HCT116 (cell line): ENCODE measurements around the gene CD3G. TPM values are rescaled to one million over a fixed set of nuclear protein-coding genes. Genes with fewer than 3 reads are reported as not detected.

Experiments
- ATAC-seq: fragments of 200-7000 bp; cut with Tn5 transposase; 2 replicates; pipeline ENCODE4 v1.9.1; 2020; ENCODE audit warnings: mild to moderate bottlenecking, moderate library complexity
- BruUV-seq: library from RNA; stranded (reverse); fragments of 400-500 nt; replicated peaks from 2 replicates; lab custom pipeline; 2021; lab: Mats Ljungman, UMichigan
- CTCF ChIA-PET: fragments of 300-600 bp; sonication (Branson Sonifier 250); formaldehyde crosslinking; loops from one replicate; lab custom pipeline; 2021; ENCODE audit warnings: antibody characterized with exemption; lab: Charles Lee
- POLR2A ChIA-PET: fragments of 300-600, 350-600 bp; sonication (Branson Sonifier 250); formaldehyde crosslinking; loops from one replicate; lab custom pipeline; 2021; ENCODE audit warnings: antibody characterized with exemption; lab: Charles Lee
- RAD21 ChIA-PET, 2 experiments: fragments of 300-600 bp; sonication (Branson Sonifier 250); formaldehyde crosslinking; loops; one replicate each; lab custom pipeline; 2023; ENCODE audit warnings: low total read pairs in 2 of 2; ENCODE audit not compliant: uncharacterized antibody in 2 of 2, unreplicated experiment in 2 of 2, low non-redundant PET in 1 of 2; lab: Charles Lee
- DNase-seq: peaks from one replicate; pipeline ENCODE4 v3.0.0-alpha.2; 2010; ENCODE audit warnings: low read depth, low spot score
- H2AFZ ChIP-seq: fragments of 200-600 bp; shearing (Covaris generic), sonication (generic); 2 replicates; pipeline ENCODE4 v1.6.1; 2017; ENCODE audit warnings: low read depth, mixed run types, mixed read lengths, antibody characterized with exemption, low read length; ENCODE audit not compliant: poor library complexity, severe bottlenecking
- H3K27ac ChIP-seq: 2 replicates; pipeline ENCODE4 v1.5.1; 2012; ENCODE audit warnings: low read depth, low read length
- H3K27me3 ChIP-seq: fragments of 200-600 bp; sonication (generic); 2 replicates; pipeline ENCODE4 v1.6.1; 2016; ENCODE audit warnings: mixed run types, low read length, mixed read lengths; ENCODE audit not compliant: insufficient read depth
- H3K36me3 ChIP-seq, 2 experiments: fragments of 200-500 bp in 1 of 2; fragments of 200-600 bp in 1 of 2; sonication (Bioruptor generic) in 1 of 2; sonication (generic) in 1 of 2; 2 replicates each; pipeline versions ENCODE4 v1.5.1 to v1.6.1; 2014 to 2016; ENCODE audit warnings: low read length in 2 of 2, inconsistent platforms in 1 of 2, mixed read lengths in 1 of 2, mixed run types in 1 of 2; ENCODE audit not compliant: insufficient read depth in 2 of 2, control insufficient read depth in 1 of 2
- H3K4me1 ChIP-seq, 2 experiments: fragments of 200-600 bp in 1 of 2; sonication (generic) in 1 of 2; 2 replicates each; pipeline versions ENCODE4 v1.5.1 to v1.6.1; 2012 to 2017; ENCODE audit warnings: low read length in 2 of 2, inconsistent platforms in 1 of 2, mild to moderate bottlenecking in 1 of 2, mixed read lengths in 1 of 2, mixed run types in 1 of 2, moderate library complexity in 1 of 2; ENCODE audit not compliant: insufficient read depth in 2 of 2, control insufficient read depth in 1 of 2
- H3K4me2 ChIP-seq: fragments of 200-600 bp; sonication (generic); 2 replicates; pipeline ENCODE4 v1.6.1; 2017; ENCODE audit warnings: mixed run types, low read length, mixed read lengths
- H3K4me3 ChIP-seq, 2 experiments: fragments of 200-600 bp in 1 of 2; sonication (generic) in 1 of 2; replicated peaks in 1 of 2; 2 replicates each; pipeline ENCODE4 v1.5.1; 2011 to 2016; ENCODE audit warnings: low read length in 2 of 2, control low read depth in 1 of 2, low read depth in 1 of 2, mild to moderate bottlenecking in 1 of 2, mixed read lengths in 1 of 2, mixed run types in 1 of 2
- H3K79me2 ChIP-seq: fragments of 200-600 bp; sonication (generic); 2 replicates; pipeline ENCODE4 v1.6.1; 2017; ENCODE audit warnings: mild to moderate bottlenecking, mixed run types, low read length, moderate library complexity, mixed read lengths; ENCODE audit not compliant: insufficient read depth
- H3K9ac ChIP-seq: fragments of 200-600 bp; sonication (generic); 2 replicates; pipeline ENCODE4 v1.6.1; 2016; ENCODE audit warnings: low read length, mixed read lengths
- H3K9me2 ChIP-seq: fragments of 200-600 bp; sonication (generic), shearing (Covaris generic); 2 replicates; pipeline ENCODE4 v1.6.1; 2017; ENCODE audit warnings: mixed run types, mild to moderate bottlenecking, moderate library complexity; ENCODE audit not compliant: insufficient read depth
- H3K9me3 ChIP-seq, 2 experiments: fragments of 200-500 bp in 1 of 2; fragments of 200-600 bp in 1 of 2; sonication (Bioruptor generic) in 1 of 2; sonication (generic) in 1 of 2; 2 replicates each; pipeline ENCODE4 v1.6.1; 2014 to 2017; ENCODE audit warnings: low read length in 2 of 2, mixed read lengths in 2 of 2, inconsistent platforms in 1 of 2, low read depth in 1 of 2, mild to moderate bottlenecking in 1 of 2, mixed run types in 1 of 2, moderate library complexity in 1 of 2; ENCODE audit not compliant: control insufficient read depth in 1 of 2, insufficient read depth in 1 of 2
- H4K20me1 ChIP-seq: fragments of 200-600 bp; sonication (generic), shearing (Covaris generic); 2 replicates; pipeline ENCODE4 v1.6.1; 2017; ENCODE audit warnings: mixed run types, mild to moderate bottlenecking, moderate library complexity; ENCODE audit not compliant: insufficient read depth
- CEBPB ChIP-seq: IDR thresholded peaks from 2 replicates; pipeline ENCODE4 v1.6.1; 2012; ENCODE audit warnings: low read depth
- EGR1 ChIP-seq: IDR thresholded peaks from 2 replicates; pipeline ENCODE4 v1.6.1; 2012; ENCODE audit warnings: low read depth
- ELF1 ChIP-seq: IDR thresholded peaks from 2 replicates; pipeline ENCODE4 v1.6.1; 2012; ENCODE audit warnings: low read depth, borderline replicate concordance
- FOSL1 ChIP-seq: IDR thresholded peaks from 2 replicates; pipeline ENCODE4 v1.6.1; 2012; ENCODE audit warnings: low read depth
- POLR2A ChIP-seq: IDR thresholded peaks from 2 replicates; pipeline ENCODE4 v1.7.0; 2011; ENCODE audit warnings: borderline replicate concordance; ENCODE audit not compliant: insufficient read depth, insufficient read length; ENCODE audit errors: extremely low read depth
- POLR2AphosphoS5 ChIP-seq: IDR thresholded peaks from 2 replicates; pipeline ENCODE4 v1.6.1; 2011; ENCODE audit warnings: mild to moderate bottlenecking, low read depth, low read length, moderate library complexity
- SIN3A ChIP-seq: IDR thresholded peaks from 2 replicates; pipeline ENCODE4 v1.6.1; 2012; ENCODE audit warnings: low read depth
- SP1 ChIP-seq: IDR thresholded peaks from 2 replicates; pipeline ENCODE4 v1.6.1; 2012; ENCODE audit warnings: low read depth
- SRF ChIP-seq: IDR thresholded peaks from 2 replicates; pipeline ENCODE4 v1.6.1; 2012; ENCODE audit warnings: low read depth
- TCF7L2 ChIP-seq: IDR thresholded peaks from 2 replicates; pipeline ENCODE4 v1.7.0; 2011; ENCODE audit warnings: borderline replicate concordance, inconsistent platforms; ENCODE audit not compliant: insufficient read depth, insufficient read length; ENCODE audit errors: extremely low read depth
- YY1 ChIP-seq: IDR thresholded peaks from 2 replicates; pipeline ENCODE4 v1.6.1; 2011; ENCODE audit warnings: low read length, low read depth, moderate library complexity, mild to moderate bottlenecking; ENCODE audit not compliant: insufficient replicate concordance; ENCODE audit errors: extremely low read depth
- intact Hi-C: fragments of 100-400 bp; cut with micrococcal nuclease; formaldehyde crosslinking; loops from 2 replicates; pipeline ENCODE4 v1.10.0; 2022
- total RNA-seq: library from RNA; stranded (reverse); gene quantifications from one replicate; pipeline ENCODE4 v1.2.1, GENCODE V29; 2021; ENCODE audit not compliant: unreplicated experiment
- TF ChIP-seq, protein P1 (sequence below): IDR thresholded peaks from 2 replicates; pipeline ENCODE4 v1.6.1; 2012

Gene CD3G
- total RNA-seq, 1 experiment from 2014 or later, result 0.20 TPM

DNA sequence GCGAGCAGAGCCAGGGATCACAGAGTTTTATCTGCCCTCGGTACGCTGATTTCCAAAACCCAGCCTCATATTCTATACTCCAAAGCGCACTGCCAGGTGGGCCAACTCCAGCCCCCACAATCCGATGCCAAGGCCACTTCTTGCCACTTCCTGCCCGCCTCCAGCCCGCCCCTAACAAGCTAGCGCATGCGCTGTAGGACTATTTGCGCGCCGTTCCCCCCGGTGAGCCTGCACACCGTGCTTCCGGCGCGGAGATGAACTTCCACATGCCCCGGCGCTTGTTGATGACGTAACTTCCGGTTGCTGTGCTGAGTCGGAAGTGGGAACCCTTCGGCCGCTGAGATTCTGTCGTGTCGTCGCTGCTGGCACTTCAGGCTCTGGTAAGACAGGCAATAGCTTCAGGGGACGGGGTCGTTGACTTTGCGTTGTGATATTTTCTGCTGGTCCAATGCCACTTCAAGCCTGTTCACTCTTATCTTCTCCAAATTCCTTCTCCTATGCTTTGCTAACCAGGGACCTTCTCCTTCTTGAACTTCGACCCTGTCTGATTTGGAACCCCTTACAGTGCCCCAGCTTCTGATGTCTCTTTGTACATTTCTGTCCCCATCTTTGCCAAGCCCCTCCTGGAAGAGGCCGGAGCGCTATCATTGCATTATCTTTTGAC lies 15.3 kb downstream of the CD3G start, which contains the start of gene UBE4A:
Gene UBE4A, plus strand, starts transcription at position 306 of the 664 bp plus-strand sequence. CDS start 5,481 bp downstream, outside the sequence.
- intact Hi-C loops, result no loop called here
- H3K27ac ChIP-seq, result peak within 1 kb of the TSS; percentile 33

More for the DNA sequence above, 15.3 kb downstream of the CD3G start, which contains the start of gene UBE4A:
- ChIA-PET POLR2A (interaction anchor here (0.6 to 1.2 kb wide), 2 partner anchors 51 to 64 kb away, joined by 3 to 5 read pairs; no protein-coding TSS in a partner anchor), CTCF (interaction anchor here (1.4 kb wide), 1 partner anchor 161 kb away, joined by 11 read pairs; no protein-coding TSS in a partner anchor), RAD21 (no interaction called here)
- TF ChIP-seq EGR1 (0 out of 2 replicates have a peak, but pooled peaks have one; percentile 16), TCF7L2 (no peak), FOSL1 (no peak), CEBPB (no peak), SIN3A (peak; percentile 85), SRF (peak; percentile 95), POLR2AphosphoS5 (peak; percentile 97), POLR2A (peak; percentile 88), YY1 (peak; percentile 43), ELF1 (peak; percentile 97), SP1 (peak; percentile 61)
- TF ChIP-seq, protein P1, sequence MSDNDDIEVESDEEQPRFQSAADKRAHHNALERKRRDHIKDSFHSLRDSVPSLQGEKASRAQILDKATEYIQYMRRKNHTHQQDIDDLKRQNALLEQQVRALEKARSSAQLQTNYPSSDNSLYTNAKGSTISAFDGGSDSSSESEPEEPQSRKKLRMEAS, result peak; percentile 91
- H3K4me3 ChIP-seq, result peak within 1 kb of the TSS; percentile 83 to 97
- no peaks in the 10 kb centered on the region for H3K9me2 ChIP-seq
- no peak within 1 kb of the TSS for H2AFZ ChIP-seq
- H3K36me3 ChIP-seq, result no peaks in the 10 kb centered on the region
- peaks cover 8 to 10% of the 10 kb centered on the region in 2 experiments for H3K4me1 ChIP-seq
- DNase-seq, result peak; percentile 97
- H3K9me3 ChIP-seq, result no peaks in the 10 kb centered on the region
- H3K9ac ChIP-seq, result peak within 1 kb of the TSS; percentile 77
- no peaks in the 10 kb centered on the region for H4K20me1 ChIP-seq
- ATAC-seq, result peak; percentile 96
- H3K4me2 ChIP-seq, result peak within 1 kb of the TSS; percentile 90
- no peaks in the 10 kb centered on the region for H3K27me3 ChIP-seq
- no TSS peak for BruUV-seq
- H3K79me2 ChIP-seq, result peaks cover 50% of the 10 kb centered on the region
